AG09319 (cell line): Measurements from ENCODE around the gene RAP1A.
"Not testable (repeated sequence)": the region's sequence is repeated elsewhere in the genome, so short reads cannot be mapped to it uniquely, and the experiment has no call there.

Experiments
- DNase-seq: peaks from one replicate; pipeline ENCODE4 v3.0.0-alpha.2; 2010; ENCODE audit warnings: low read depth; ENCODE audit errors: extremely low read depth
- TF ChIP-seq, protein P1 (sequence below): IDR thresholded peaks from 2 replicates; pipeline ENCODE4 v1.5.1; 2011; ENCODE audit warnings: low read depth, mild to moderate bottlenecking, inconsistent platforms, low read length, moderate library complexity

Gene RAP1A

DNA sequence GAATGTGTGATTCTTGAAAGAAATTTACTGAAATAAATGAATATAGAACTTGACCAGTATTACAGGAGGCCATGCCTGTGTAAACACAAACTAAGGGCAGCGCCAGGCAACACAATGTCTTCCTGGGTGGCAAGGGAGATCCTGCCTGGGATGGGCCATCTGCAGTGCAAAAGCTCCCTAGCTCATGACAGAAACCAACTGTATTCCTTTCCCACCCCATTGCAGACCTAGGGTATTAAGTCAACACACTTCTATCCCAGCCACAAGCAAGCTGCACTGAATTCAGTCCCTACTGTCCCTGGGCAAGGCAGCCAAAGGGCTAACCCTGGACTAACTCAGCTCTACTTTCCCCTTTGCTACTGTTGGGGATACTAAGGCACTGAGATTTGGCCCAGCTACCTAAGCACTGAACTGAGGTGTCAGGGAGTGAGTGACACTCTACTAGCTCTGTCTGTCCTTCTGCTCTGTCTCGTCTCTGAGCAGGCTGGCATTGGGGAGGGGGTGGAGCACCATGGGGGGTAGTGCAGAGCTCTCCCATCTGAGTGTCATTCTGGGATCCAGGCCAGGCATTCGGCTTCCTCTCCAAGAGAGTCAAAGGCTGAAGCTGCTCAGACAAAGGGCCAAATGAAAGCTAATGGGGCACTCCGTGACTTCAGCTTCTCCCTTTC, 117.1 kb downstream of the RAP1A start:
- TF ChIP-seq, protein P1, sequence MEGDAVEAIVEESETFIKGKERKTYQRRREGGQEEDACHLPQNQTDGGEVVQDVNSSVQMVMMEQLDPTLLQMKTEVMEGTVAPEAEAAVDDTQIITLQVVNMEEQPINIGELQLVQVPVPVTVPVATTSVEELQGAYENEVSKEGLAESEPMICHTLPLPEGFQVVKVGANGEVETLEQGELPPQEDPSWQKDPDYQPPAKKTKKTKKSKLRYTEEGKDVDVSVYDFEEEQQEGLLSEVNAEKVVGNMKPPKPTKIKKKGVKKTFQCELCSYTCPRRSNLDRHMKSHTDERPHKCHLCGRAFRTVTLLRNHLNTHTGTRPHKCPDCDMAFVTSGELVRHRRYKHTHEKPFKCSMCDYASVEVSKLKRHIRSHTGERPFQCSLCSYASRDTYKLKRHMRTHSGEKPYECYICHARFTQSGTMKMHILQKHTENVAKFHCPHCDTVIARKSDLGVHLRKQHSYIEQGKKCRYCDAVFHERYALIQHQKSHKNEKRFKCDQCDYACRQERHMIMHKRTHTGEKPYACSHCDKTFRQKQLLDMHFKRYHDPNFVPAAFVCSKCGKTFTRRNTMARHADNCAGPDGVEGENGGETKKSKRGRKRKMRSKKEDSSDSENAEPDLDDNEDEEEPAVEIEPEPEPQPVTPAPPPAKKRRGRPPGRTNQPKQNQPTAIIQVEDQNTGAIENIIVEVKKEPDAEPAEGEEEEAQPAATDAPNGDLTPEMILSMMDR: no peak
- no peak for DNase-seq

DNA sequence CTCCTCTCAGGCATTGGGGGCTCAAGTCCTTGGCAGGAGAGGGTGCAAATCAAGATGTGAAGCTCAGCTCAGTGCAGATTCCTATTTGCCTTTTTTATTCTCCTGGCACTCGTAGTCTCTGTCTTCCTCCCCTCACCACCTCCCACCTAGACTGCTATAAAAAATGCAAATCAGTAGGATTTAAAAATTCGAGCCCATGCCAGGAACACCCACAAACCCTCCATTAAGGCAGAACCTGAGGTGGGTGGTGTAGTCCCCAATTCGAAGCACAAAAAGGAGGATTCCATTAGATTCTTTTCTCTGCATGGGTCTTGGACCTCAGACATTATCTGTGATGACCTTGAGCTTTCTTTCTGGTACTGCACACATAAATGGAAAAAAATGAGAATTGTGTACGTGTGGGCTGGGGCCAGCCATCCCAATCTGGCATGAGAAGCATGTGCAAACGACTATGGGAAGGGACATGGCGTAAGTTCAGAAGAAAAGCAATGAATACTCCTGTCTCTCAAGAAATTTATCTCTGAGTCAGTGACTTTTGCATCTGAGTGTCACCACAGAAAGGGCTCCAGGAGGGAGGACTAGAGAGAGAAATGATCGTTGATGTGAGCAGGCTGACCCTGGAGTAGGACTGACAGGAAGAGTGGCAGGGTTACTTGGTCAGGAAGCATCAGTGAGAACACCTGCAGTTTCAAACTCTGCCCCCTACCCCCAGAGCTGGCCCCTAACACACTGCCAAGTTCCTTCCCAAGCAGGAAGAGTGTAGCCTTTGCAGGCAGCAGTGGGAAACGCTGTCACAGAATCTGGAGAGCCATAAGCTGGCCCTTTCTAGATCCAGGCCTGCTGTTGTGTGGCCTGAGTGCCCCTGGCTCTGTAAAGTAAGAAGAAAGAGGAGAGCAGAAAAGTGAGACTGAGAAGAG, 117.9 kb downstream of the RAP1A start:
- no peak for DNase-seq
- TF ChIP-seq, protein P1: no peak

DNA sequence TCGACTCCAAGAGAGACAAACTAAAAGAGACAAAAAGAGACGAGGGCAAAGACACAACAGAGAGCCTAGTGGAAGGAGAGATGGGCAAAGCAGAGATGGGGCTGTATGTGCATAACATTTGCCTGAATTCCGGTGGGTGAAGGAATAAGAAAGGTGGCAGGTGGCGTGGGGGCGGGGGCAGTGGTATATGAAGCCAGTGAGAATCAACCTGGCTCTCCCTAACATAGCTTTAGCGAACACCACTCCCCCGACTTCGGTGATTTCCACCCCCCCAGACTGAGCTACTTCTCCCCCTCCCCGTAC, 118.5 kb downstream of the RAP1A start:
- no peak for DNase-seq

DNA sequence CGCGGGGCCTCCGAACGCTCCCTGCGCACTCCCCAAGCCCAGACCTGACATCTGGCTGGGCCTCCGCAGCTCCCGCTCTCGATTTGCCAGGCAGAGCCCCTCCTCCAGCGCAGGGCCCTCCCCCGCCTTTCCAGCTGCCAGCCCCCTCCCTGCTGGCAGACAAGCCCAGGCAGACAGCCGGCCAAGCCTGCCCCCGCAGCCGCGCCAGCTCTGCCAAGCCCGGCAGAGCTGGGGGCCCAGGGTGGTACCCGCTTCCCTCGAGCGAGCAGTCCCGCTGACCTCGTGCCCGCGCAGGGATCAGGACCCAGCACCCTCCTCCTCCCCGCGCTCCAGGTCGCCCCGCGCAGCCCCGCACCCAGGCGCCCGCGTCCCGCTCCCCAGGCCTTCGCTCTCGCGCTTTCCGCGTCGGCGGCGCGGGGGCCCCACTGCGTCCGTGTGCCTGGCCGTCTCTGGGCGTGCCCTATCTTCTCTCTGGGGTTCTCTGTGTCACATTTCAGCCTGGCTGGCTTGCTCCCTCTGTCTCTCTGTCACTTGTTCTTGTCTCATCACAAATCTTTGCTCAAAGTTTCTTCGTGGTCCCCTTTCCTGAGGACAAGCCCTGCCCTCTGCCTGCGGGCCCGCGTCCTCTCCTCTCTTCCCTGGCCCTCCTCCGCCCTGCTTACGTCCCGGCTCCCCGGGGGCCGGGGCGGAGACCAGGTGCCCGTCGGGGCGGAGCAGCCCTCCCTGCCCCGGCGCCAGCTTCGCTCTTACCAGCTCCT, 119.0 kb downstream of the RAP1A start:
- DNase-seq: no peak
- TF ChIP-seq, protein P1: no peak

More for the DNA sequence above, 118.5 kb downstream of the RAP1A start:
- TF ChIP-seq, protein P1: no peak

DNA sequence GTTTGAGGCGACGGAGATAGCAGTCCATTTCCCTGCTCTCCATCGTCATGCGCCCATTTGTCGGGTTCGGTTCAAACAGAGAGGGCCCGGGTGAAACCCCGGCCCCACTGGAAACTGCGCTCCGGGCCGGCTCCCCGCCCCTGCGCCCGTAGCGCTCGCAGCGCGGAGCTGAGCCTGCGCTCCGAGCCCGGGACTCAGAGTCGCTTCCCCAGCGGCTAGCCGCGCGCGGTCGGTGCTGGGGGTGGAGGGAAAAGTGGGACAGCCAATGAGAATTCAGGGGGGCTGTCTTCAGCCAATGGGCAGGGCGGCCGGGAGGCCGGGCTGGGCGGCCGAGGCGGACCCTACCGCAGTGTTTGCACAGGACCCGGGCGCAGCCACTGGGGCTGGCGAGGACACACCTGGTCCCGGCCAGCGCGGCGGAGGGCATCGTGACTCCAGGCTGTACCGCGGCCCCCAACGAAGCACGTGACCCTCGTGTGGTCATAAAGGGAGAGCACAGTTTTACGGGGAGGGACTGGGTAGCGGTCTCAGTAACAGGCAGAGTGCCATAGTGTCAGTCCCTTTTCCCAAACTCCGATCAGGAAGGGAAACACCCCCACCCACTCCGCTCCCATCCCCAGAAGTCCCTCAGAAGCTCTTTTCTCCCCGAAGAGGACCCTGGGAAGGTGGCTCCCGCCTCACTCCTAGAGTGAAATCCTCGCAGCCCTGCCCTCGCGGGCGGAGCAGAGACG, 119.8 kb downstream of the RAP1A start, which contains the start of gene INKA2:
Gene INKA2 (minus strand): TSS at position 202 of the 731 bp plus-strand sequence. CDS start 153 bp downstream, at position 49.
- DNase-seq: peak; percentile 30
- TF ChIP-seq, protein P1: no peak; the same call in 1 of the 2 replicates

DNA sequence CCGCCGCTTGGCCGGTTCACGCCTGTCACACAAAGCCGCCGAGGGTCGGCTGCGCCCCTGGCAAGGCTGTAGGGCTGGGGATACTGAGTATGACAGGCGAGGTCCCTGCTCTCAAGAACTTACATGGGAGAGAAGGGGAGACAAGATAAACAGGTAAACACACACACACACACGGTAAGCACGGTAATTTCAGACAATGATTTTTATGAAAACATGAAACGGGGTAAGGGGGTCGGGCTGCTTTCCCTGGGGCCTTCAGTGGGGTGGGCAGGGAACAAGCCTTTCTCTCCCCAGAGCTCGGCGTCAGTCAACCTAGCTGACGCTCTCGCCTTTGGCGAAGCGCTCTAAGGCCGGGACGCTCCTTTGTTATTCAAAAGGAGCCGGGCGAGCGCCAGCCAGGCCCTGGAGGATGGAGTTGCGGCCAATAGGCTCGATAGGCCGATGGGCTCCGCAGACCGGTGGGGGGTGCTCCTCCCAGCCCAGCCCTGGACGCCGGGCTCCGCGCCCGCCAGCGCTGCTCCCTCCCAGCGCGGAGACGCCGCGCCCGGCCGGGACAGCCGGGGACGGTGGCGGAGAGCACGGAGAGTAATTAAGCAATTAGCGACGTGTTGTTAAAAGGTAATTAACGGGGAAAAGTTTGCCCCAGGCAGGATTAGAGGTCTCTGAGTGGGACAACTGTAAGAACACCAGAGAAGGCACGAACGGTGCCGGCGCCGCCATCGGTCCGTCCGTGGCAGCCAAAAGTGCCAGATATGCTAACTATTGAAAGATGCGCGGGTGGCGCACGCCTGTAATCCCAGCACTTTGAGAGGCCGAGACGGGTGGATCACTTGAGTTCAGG, 120.6 kb downstream of the RAP1A start:
- TF ChIP-seq, protein P1: no peak; the same call in 1 of the 2 replicates
- no peak for DNase-seq

DNA sequence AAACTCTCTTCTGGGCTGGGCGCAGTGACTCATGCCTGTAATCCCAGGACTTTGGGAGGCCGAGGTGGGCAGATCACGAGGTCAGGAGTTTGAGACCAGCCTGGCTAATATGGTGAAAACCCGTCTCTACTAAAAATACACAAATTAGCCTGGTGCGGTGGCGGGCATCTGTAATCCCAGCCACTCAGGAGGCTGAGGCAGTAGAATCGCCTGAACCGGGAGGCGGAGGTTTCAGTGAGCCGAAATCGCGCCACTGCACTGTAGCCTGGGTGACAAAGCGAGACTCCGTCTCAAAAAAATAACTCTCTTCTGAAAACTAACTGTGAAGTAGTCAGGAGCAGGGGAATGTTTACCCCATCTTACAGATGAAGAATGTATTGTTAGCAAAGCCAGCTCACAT, 122.7 kb downstream of the RAP1A start:
- not testable (repeated sequence) for DNase-seq
